Measurements from ENCODE around the gene FCRL6. TPM values are rescaled to one million over a fixed set of nuclear protein-coding genes. Genes with fewer than 3 reads are reported as not detected.

Gene FCRL6
- total RNA-seq, 4 donors from 2014 or later, result 0.62 to 1.9 (median 0.94) TPM; not detected in 1

DNA sequence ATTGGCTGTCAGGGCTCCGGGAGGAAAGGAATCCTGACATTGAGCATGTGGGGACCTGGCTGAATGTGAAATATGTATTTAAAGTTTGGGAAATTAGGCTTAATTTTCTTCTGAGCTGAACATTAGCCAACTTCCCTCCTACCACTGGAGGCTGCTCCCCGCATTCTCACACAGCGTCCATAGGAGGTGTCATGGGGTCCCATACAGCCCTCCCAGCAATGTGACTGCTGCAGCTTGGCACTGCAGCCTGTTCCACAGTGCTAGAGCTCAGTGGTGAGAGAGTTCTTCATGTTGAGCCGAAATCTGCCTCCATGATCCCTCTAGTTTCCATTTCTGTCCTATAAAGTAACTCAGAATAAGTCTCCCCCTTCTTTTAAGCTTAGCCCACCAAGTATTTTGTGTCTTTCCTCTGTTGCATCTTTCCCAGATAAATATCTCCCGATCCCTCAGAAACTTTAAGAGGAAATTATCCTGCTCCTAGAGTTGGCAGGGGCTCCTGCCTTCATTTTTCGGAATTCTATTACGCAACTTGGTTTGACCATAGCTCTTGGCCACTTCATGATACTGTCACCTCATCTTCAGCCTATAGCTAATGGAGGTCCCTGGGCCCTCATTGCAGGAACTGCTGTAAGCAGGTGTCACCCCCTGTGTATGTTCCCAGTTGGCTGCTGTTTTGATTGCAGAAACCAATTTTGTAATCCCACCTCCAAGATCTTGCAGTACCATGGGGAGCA, 2.0 kb downstream of the FCRL6 start:
- WGBS, 2 donors (ENCODE audit: low coverage in 1 of 2), result 61 to 73% methylated on average over 4 to 6 of the region's 7 CpGs
- Histone ChIP-seq H3K36me3 (no peaks in the 10 kb centered on the region), H3K27ac (no peak overlapping the region), H3K27me3 (no peaks in the 10 kb centered on the region), H3K4me3 (no peak overlapping the region), H3K4me1 (no peaks in the 10 kb centered on the region), H3K9me3 (no peaks in the 10 kb centered on the region)
- TF ChIP-seq POLR2A (IDR thresholded peaks at IDR 0.05), result no peak
- TF ChIP-seq, protein P1, sequence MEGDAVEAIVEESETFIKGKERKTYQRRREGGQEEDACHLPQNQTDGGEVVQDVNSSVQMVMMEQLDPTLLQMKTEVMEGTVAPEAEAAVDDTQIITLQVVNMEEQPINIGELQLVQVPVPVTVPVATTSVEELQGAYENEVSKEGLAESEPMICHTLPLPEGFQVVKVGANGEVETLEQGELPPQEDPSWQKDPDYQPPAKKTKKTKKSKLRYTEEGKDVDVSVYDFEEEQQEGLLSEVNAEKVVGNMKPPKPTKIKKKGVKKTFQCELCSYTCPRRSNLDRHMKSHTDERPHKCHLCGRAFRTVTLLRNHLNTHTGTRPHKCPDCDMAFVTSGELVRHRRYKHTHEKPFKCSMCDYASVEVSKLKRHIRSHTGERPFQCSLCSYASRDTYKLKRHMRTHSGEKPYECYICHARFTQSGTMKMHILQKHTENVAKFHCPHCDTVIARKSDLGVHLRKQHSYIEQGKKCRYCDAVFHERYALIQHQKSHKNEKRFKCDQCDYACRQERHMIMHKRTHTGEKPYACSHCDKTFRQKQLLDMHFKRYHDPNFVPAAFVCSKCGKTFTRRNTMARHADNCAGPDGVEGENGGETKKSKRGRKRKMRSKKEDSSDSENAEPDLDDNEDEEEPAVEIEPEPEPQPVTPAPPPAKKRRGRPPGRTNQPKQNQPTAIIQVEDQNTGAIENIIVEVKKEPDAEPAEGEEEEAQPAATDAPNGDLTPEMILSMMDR (IDR thresholded peaks at IDR 0.05), result no peak
- TF ChIP-seq POLR2AphosphoS5 (IDR thresholded peaks at IDR 0.05), result no peak
- no peak for TF ChIP-seq EP300 (IDR thresholded peaks at IDR 0.05)
- no peak for ATAC-seq

DNA sequence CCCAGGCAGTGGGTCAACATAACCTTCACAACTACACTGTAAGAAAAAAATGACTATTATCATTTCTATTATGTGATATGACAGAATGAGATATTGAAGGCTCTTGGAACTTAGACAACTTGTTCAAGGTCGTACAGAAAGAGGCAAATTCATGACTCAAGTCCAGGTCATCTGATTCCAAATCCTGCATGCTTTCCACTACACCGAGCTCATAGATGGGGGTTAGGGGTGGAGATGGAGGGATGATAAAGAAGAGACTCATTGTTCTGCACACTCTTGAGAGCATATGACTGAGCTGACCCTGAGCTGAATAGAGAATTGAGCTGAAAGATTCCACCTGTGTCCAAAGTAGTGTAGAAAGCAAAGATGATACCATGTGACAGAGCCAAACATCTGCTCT, 2.8 kb downstream of the FCRL6 start:
- TF ChIP-seq, protein P1 (IDR thresholded peaks at IDR 0.05), result no peak
- TF ChIP-seq EP300 (IDR thresholded peaks at IDR 0.05) (no peak), POLR2AphosphoS5 (IDR thresholded peaks at IDR 0.05) (no peak), POLR2A (IDR thresholded peaks at IDR 0.05) (no peak)
- Histone ChIP-seq H3K27ac (no peak overlapping the region), H3K36me3 (no peaks in the 10 kb centered on the region), H3K27me3 (no peaks in the 10 kb centered on the region), H3K4me1 (no peaks in the 10 kb centered on the region), H3K9me3 (no peaks in the 10 kb centered on the region), H3K4me3 (no peak overlapping the region)
- ATAC-seq, result no peak
- WGBS, 2 donors (ENCODE audit: low coverage in 1 of 2), result 39 to 50% methylated on average over 1 to 2 of the region's 2 CpGs

DNA sequence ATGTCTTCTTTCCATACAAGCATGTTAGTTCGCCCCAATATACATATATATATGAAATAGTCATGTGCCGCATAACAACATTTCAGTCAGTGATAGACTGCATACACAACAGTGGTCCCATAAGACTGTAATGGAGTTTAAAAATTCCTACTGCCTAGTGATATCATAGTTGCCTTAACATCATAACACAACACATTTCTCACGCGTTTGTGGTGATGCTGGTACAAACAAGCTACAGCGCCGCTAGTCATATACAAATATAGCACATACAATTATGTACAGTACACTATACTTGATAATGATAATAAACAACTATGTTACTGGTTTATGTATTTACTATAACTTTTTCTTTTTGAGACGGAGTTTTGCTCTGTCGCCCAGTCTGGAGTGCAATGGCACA, 13.8 kb downstream of the FCRL6 start:
- no peak for TF ChIP-seq POLR2A (IDR thresholded peaks at IDR 0.05)
- TF ChIP-seq, protein P1 (IDR thresholded peaks at IDR 0.05), result no peak
- TF ChIP-seq EP300 (IDR thresholded peaks at IDR 0.05), result no peak
- no peak for TF ChIP-seq POLR2AphosphoS5 (IDR thresholded peaks at IDR 0.05)
- Histone ChIP-seq H3K36me3 (no peaks in the 10 kb centered on the region), H3K27ac (no peak overlapping the region), H3K27me3 (peaks cover 2% of the 10 kb centered on the region), H3K9me3 (no peaks in the 10 kb centered on the region), H3K4me1 (no peaks in the 10 kb centered on the region), H3K4me3 (no peak overlapping the region)
- ATAC-seq, result no peak
- WGBS, 2 donors (ENCODE audit: low coverage in 1 of 2), result 89 to 100% methylated on average over 4 to 8 of the region's 8 CpGs

DNA sequence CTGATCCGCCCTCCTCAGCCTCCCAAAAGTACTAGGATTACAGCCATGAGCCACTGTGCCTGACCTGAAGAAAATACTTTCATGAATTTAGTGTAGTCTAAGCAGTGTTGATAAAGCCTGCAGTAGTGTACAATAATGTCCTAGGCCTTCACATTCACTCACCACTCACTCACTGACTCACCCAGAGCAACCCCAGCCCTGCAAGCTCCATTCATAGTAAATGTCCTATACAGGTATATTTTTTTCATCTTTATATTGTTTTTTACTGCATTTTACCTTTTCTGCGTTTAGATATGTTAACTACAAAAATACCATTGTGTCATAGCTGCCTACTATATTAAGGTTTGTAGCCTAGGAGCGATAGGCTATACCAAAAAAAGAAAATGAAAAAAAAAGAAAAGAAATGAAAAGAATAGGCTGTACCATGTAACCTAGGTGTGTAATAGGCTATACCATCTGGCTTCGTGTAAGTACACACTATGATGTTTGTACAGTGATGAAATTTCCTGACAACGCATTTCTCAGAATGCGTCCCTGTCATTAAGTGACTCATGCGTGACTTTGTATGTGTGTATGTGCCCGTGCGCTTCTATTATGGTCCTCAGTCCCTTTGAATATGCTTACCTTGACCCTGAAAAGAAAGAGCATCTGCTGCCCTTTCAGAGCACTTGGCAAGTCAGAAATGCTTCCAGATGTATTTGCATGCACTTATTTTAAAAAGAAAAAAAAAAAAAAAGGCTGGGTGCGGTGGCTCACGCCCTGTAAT, 15.3 kb downstream of the FCRL6 start:
- ATAC-seq, result no peak
- no peaks in the 10 kb centered on the region for H3K4me1 ChIP-seq
- no peak overlapping the region for H3K4me3 ChIP-seq
- no peaks in the 10 kb centered on the region for H3K9me3 ChIP-seq
- no peaks in the 10 kb centered on the region for H3K36me3 ChIP-seq
- TF ChIP-seq POLR2A (IDR thresholded peaks at IDR 0.05) (no peak), POLR2AphosphoS5 (IDR thresholded peaks at IDR 0.05) (no peak), EP300 (IDR thresholded peaks at IDR 0.05) (no peak)
- TF ChIP-seq, protein P1 (IDR thresholded peaks at IDR 0.05), result no peak
- peaks cover 11% of the 10 kb centered on the region for H3K27me3 ChIP-seq
- no peak overlapping the region for H3K27ac ChIP-seq
- 83 to 95% methylated on average over 3 to 11 of the region's 11 CpGs for WGBS, 2 donors (ENCODE audit: low coverage in 1 of 2)
